Osteoblast (primary cell): ENCODE measurements around the gene CR1. TPM values are rescaled to one million over a fixed set of nuclear protein-coding genes. Genes with fewer than 3 reads are reported as not detected.
"Not testable (repeated sequence)": the region's sequence is repeated elsewhere in the genome, so short reads cannot be mapped to it uniquely, and the experiment has no call there.

Source experiments
- DNase-seq: peaks from one replicate; pipeline ENCODE4 v3.0.0; 2011; ENCODE audit warnings: low spot score, mixed read lengths; ENCODE audit not compliant: insufficient read length; ENCODE audit errors: missing footprints
- H2AFZ ChIP-seq: 2 replicates; pipeline ENCODE4 v1.6.0; 2011; ENCODE audit warnings: mild to moderate bottlenecking, low read length
- H3K27ac ChIP-seq: 2 replicates; pipeline ENCODE4 v1.5.1; 2011; ENCODE audit warnings: mild to moderate bottlenecking, low read depth, low read length, moderate library complexity
- H3K27me3 ChIP-seq: 2 replicates; pipeline ENCODE4 v1.6.0; 2012; ENCODE audit warnings: mild to moderate bottlenecking, control low read depth, inconsistent platforms, low read length, moderate library complexity; ENCODE audit not compliant: insufficient read depth
- H3K36me3 ChIP-seq: 2 replicates; pipeline ENCODE4 v1.5.1; 2011; ENCODE audit warnings: mild to moderate bottlenecking, low read length, control low read depth, moderate library complexity; ENCODE audit not compliant: insufficient read depth
- H3K4me1 ChIP-seq: 2 replicates; pipeline ENCODE4 v1.5.1; 2011; ENCODE audit warnings: mild to moderate bottlenecking, low read length, control low read depth, moderate library complexity; ENCODE audit not compliant: insufficient read depth
- H3K4me2 ChIP-seq: 2 replicates; pipeline ENCODE4 v1.6.0; 2011; ENCODE audit warnings: mild to moderate bottlenecking, low read length; ENCODE audit not compliant: insufficient read depth
- H3K4me3 ChIP-seq: fragments of 200-600 bp; sonication (generic); 3 replicates; pipeline ENCODE4 v1.5.1; 2012; ENCODE audit warnings: mild to moderate bottlenecking, low read length, inconsistent platforms; ENCODE audit not compliant: insufficient read depth
- H3K79me2 ChIP-seq: 2 replicates; pipeline ENCODE4 v1.6.0; 2012; ENCODE audit warnings: mild to moderate bottlenecking, low read length, control low read depth, inconsistent platforms; ENCODE audit not compliant: insufficient read depth
- H3K9me3 ChIP-seq: 2 replicates; pipeline ENCODE4 v1.5.1; 2011; ENCODE audit warnings: low read depth, low read length, control low read depth
- H4K20me1 ChIP-seq: 2 replicates; pipeline ENCODE4 v1.6.0; 2012; ENCODE audit warnings: mild to moderate bottlenecking, low read length, control low read depth; ENCODE audit not compliant: insufficient read depth
- total RNA-seq: library from RNA; depleted of rRNA; stranded (reverse); fragments of >200 nt; gene quantifications from 2 replicates; pipeline ENCODE4 v1.2.3, GENCODE V29; 2012
- TF ChIP-seq, protein P1 (sequence below): IDR thresholded peaks from 2 replicates; pipeline ENCODE4 v1.5.1; 2011; ENCODE audit warnings: mild to moderate bottlenecking, low read depth, low read length, moderate library complexity; ENCODE audit errors: extremely low read depth

CR1 gene
- total RNA-seq, 1 donor = under 0.01 TPM

DNA sequence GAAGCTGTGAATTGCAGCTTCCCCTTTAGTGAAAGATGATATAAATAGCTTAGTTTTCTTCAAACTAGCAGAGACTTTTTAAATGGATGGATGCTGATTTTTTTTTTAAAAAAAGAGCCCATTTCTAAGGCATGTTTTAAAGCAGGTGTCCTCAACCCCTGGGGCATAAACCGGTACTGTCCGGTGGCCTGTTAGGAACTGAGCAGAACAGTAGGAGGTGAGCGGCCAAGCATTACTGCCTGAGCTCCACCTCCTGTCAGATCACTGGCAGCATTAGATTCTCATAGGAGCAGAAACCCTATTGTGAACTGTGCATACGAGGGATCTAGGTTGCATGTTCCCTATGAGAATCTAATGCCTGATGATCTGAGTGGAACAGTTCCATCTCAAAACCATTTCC, 180.2 kb downstream of the CR1 start:
- H3K4me2 ChIP-seq = no peak overlapping the region
- no peak overlapping the region for H3K4me3 ChIP-seq
- H4K20me1 ChIP-seq = no peaks in the 10 kb centered on the region
- TF ChIP-seq, protein P1, sequence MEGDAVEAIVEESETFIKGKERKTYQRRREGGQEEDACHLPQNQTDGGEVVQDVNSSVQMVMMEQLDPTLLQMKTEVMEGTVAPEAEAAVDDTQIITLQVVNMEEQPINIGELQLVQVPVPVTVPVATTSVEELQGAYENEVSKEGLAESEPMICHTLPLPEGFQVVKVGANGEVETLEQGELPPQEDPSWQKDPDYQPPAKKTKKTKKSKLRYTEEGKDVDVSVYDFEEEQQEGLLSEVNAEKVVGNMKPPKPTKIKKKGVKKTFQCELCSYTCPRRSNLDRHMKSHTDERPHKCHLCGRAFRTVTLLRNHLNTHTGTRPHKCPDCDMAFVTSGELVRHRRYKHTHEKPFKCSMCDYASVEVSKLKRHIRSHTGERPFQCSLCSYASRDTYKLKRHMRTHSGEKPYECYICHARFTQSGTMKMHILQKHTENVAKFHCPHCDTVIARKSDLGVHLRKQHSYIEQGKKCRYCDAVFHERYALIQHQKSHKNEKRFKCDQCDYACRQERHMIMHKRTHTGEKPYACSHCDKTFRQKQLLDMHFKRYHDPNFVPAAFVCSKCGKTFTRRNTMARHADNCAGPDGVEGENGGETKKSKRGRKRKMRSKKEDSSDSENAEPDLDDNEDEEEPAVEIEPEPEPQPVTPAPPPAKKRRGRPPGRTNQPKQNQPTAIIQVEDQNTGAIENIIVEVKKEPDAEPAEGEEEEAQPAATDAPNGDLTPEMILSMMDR = no peak
- no peaks in the 10 kb centered on the region for H3K79me2 ChIP-seq
- H3K27ac ChIP-seq = no peak overlapping the region
- no peak for DNase-seq
- H3K4me1 ChIP-seq = peaks cover 3% of the 10 kb centered on the region
- no peaks in the 10 kb centered on the region for H3K9me3 ChIP-seq
- H3K27me3 ChIP-seq = peaks cover 2% of the 10 kb centered on the region
- H2AFZ ChIP-seq = no peak overlapping the region
- no peaks in the 10 kb centered on the region for H3K36me3 ChIP-seq

DNA sequence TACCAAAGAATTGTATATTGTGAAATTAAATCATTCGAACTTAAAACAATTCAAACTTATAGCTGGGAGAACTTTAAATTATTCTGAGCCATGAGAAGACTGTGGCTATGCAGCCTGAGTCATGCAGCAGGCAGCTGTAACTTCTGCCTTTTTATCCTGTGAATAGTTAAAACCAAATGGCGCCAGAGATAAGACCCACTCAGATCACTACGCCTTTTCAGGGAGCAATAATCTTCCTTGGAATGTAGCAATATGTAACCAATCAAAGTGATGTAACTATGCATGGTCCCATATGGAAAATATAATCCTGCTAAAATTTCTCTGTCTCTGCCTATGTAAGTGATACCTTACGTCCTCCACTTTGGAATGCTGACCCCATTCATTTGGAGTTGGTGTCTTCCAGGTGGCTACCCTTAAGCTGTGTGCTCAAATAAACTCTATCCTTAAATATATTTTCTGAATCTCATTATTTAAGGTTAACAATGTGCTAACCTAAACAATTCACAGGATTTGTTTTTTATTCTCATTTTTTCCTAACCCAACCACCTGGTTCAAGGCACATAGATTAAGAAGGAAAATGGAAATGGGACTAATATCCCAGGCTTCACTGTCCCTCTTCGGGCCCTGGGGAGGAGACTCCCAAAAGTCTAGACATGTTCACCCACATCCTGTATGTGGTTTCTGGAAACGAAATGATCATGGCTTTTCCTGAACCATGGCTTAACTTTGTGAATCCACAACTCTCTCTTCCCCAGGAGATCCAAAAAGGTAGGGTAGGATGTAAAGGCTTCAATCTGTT, 184.8 kb downstream of the CR1 start:
- not testable (repeated sequence) for DNase-seq, H3K27ac ChIP-seq, H3K4me3 ChIP-seq

DNA sequence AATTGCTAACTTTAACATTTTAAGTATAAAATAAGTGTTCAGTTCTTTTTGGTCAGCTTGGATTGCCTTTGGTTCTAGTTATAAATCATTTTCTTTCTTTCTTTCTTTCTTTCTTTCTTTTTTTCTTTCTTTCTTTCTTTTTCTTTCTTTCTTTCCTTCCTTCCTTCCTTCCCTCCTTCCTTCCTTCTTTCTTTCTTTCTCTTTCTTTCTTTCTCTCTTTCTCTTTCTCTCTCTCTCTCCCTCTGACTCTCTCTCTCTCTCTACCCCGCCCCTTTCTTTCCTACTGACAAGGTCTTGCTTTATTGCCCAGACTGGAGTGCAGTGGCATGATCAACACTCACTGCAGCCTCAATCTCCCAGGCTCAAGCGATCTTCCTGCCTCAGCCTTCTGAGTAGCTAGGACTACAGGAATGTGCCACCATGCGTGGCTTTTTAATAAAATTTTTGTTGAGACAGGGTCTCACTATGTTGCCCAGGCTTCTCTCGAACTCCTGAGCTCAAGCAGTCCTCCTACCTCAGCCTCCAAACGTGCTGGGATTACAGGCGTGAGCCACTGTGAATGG, 187.0 kb downstream of the CR1 start:
- H3K9me3 ChIP-seq, H3K27ac ChIP-seq, H4K20me1 ChIP-seq, H3K4me3 ChIP-seq, H2AFZ ChIP-seq, DNase-seq, H3K4me1 ChIP-seq, H3K27me3 ChIP-seq, H3K79me2 ChIP-seq, H3K36me3 ChIP-seq, H3K4me2 ChIP-seq: not testable (repeated sequence)

More for the DNA sequence above, 184.8 kb downstream of the CR1 start:
- not testable (repeated sequence) for H3K9me3 ChIP-seq, H3K36me3 ChIP-seq, H3K27me3 ChIP-seq, H2AFZ ChIP-seq, H4K20me1 ChIP-seq, H3K4me1 ChIP-seq, H3K4me2 ChIP-seq, H3K79me2 ChIP-seq

DNA sequence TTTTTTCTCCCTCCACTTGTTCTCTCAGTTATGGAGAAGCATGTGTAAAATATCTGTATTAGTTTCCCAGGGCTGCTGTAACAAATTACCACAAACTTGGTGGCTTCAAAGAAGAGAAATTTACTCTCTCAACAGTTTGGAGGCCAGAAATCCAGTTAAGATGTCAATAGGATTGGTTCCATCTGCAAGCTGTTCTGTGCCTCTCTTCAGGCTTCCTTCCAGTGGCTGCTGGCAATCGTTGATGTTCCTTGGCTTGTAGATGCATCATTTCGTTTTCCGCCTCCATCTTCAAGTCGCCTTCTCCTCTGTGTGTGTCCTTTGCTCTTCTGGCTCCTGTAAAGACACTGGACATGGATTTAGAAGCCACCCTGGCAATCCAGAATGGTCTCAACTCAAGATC, 194.6 kb downstream of the CR1 start:
- DNase-seq = not testable (repeated sequence)

DNA sequence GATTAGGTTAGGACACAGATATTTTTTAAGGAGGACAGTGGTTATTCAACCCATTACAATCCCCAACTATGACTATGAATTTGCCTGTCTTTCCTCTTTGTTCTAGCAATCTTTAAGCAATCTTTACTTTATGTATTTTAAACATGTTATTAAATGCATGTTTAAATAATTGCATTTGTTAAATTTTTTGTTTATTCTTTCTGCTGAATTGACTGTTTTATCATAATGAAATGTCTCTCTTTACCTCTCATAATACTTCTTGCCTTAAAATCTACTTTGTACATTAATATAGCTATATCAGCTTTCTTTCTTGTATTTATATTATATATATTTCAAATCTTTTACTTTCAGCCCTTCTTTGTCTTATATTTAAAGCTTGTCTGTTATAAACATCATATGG, 195.1 kb downstream of the CR1 start:
- no peaks in the 10 kb centered on the region for H3K4me1 ChIP-seq
- no peaks in the 10 kb centered on the region for H3K79me2 ChIP-seq
- no peaks in the 10 kb centered on the region for H4K20me1 ChIP-seq
- H3K9me3 ChIP-seq = no peaks in the 10 kb centered on the region
- TF ChIP-seq, protein P1 = no peak
- no peak overlapping the region for H3K4me2 ChIP-seq
- no peak overlapping the region for H3K4me3 ChIP-seq
- no peak overlapping the region for H3K27ac ChIP-seq
- DNase-seq = no peak
- no peaks in the 10 kb centered on the region for H3K36me3 ChIP-seq
- no peaks in the 10 kb centered on the region for H3K27me3 ChIP-seq
- H2AFZ ChIP-seq = no peak overlapping the region

More for the DNA sequence above, 194.6 kb downstream of the CR1 start:
- not testable (repeated sequence) for H3K27me3 ChIP-seq, H3K9me3 ChIP-seq, H2AFZ ChIP-seq, H3K36me3 ChIP-seq, H3K4me1 ChIP-seq, H3K79me2 ChIP-seq, H4K20me1 ChIP-seq, H3K4me2 ChIP-seq, H3K4me3 ChIP-seq, H3K27ac ChIP-seq

Other genes with a start within 250 kb of the CR1 start
- gene CD55, start 174.5 kb upstream of the CR1 start, total RNA-seq = 5.6 and 9.0 TPM in 2 replicates
- not detected in 2 replicates for gene CR2, start 41.8 kb upstream of the CR1 start, total RNA-seq
- not detected in 2 replicates for gene CR1L, start 149.0 kb downstream of the CR1 start, total RNA-seq